ENCODE measurements around the gene B3GALT2. TPM values are rescaled to one million over a fixed set of nuclear protein-coding genes. Genes with fewer than 3 reads are reported as not detected.
A peak's percentile ranks its signal among the peaks of the same experiment; 100 is the strongest.
"Not testable (repeated sequence)": the region's sequence is repeated elsewhere in the genome, so short reads cannot be mapped to it uniquely, and the experiment has no call there.

Gene B3GALT2
- total RNA-seq = 93.9 TPM
- long read RNA-seq, transcript B3GALT2-201 (2 exons, 3,274 nt) = major isoform, 33 of 34 reads
- long read RNA-seq, partial matches to known transcripts = 0 of 34 reads
- long read RNA-seq, other reads (novel, unspliced or antisense) = 1 of 34 reads

DNA sequence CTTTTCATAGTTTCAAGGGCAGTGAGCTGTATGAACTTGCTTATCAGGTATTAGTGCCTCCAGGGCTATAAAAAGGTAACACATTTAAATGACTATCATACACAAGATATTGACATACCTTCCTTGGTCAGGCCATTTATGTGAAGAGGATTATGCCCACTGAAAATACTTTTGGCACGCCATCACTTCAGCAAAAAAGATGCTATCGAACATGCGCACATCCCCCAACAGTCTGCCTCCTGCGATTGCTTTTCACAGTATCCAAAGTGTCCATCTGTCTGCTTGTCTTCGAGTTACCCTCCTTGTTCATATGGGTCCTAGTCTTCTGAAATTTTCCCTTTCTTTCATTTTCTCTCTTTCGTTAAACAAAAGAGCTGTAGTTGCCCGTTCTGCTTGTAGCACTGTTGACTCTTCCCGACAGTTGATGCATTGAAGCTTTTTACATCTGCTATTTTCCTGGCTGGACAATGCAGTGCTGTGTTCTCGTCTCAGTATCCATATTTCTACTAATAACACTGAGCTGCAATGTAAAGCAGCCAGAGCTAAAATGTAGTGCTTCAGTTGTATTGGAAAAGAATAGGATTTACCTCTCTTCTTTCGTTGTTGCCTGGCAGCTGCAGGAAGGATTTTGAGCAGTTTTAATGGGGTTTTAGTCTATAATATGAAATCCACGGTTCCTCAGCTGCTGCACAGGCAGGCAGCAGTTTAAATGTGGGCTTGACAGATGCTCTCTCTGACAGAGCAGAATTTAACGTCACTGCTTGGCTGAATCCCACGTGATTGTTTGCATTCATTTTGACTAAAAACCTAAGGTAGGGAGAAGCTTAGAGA is at the start of gene B3GALT2:
Gene B3GALT2, minus strand, starts transcription at position 713 of the 831 bp plus-strand sequence. CDS start 5,051 bp downstream, outside the sequence.
- DNase-seq (ENCODE audit: missing footprints) (no peak), ATAC-seq (peak; percentile 58)
- intact Hi-C loops (cut with DNase I) = loop anchor here (2.0 to 10.0 kb wide), 6 partner anchors 76 to 1529 kb away; no protein-coding TSS in a partner anchor

DNA sequence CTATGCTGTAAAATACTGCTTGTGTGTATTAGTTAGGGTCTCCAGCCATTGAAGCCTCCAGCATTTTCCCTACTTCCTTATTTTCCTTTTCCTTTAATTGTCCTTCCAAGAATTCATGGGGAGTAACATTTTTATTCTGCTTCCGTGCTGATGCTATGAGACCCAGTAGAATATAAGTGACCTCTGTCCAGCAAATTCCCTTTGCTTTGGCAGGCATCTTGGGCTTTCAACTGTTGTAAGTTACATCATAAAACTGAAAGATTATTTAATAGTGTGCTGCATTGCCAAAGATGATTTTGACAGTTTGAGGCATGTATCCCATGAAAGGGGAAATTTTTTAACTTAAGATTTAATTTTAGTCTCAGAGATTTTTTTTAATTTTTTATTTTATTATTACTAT is 48.1 kb upstream of the B3GALT2 start:
- intact Hi-C loops (cut with DNase I) = no loop called here
- ATAC-seq = no peak
- DNase-seq (ENCODE audit: missing footprints) = no peak

DNA sequence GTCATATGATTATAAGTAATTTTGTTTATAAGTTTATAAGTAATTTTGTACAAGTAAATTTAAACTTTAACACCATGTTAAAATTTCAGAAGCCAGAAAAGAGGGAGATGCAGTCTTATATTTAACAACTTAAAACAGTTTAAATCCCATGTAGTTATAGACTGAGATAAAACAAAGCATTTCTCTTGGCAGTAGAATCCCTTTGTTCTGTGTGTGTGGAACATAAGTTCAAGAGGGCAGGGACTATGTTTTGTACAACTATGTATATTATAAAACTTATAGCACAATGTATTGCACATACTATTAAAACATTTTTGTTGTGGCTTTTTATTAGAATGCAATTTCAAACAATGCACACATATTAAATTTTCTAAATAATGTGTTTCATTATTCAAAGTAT is 44.7 kb upstream of the B3GALT2 start:
- ATAC-seq; DNase-seq (ENCODE audit: missing footprints); intact Hi-C loops (cut with DNase I): not testable (repeated sequence)

DNA sequence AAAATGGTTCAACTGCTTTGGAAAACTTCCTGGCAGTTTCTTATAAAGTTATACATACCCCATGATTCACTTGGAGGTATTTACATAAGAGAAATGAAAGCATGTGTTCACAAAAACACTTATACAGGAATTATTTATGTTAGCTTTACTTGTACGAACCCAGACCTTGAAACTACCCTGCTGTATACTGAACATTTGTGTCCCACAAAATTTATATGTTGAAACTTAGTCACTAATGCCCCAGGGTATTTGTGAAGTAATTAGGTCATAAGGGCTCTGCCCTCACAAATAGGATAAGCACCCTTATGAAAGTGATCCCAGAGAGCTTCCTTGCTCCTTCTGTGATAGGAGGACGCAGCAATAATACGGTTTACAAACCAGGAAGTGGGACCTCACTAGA is 42.7 kb upstream of the B3GALT2 start:
- intact Hi-C loops (cut with DNase I) = no loop called here
- ATAC-seq (no peak), DNase-seq (ENCODE audit: missing footprints) (no peak)

DNA sequence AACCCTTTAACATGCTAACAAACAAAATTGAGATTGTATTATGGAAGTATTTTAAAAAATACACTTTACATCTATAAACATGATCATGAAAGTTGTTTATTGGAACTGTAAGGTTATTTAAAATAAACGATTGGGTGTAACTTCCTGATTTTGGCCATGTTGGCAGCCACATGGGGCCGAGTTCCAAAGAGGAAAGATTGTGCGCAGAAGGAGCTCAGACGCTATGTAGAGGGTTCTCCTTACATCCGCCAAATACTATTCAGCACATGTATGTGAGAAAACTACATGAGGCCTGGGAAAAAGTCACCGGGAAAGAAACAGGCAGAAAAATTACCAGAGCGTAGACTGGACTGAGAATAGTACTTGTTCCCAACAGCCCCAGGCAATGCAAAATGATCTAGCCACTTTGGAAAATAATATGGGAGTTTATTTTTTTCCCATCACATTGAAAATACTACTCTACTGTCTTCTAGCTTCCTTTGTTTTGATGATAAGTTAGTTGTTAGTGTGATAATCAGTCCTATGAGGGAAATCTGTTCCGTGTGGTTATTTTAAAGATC is 35.7 kb upstream of the B3GALT2 start:
- no peak for ATAC-seq
- intact Hi-C loops (cut with DNase I) = no loop called here
- no peak for DNase-seq (ENCODE audit: missing footprints)

DNA sequence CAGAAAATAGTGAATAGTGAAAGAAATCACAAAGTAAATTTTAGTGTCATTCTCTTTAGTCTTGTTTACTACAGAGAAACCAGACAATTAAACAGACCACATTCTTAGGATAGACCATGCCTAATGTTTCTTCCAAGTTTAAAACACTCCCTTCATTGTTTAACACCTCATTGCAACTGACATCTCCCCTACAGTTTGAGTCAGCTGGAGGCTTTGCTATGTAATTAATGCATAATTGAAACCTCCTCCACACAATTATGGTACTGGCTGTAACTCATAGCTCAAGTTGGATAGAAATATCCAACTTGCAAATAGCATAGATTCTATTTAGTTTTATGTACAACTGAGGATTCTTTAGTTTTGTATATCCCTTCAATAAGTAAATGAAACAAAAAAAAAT is 35.2 kb upstream of the B3GALT2 start:
- ATAC-seq (no peak), DNase-seq (ENCODE audit: missing footprints) (no peak)
- intact Hi-C loops (cut with DNase I) = no loop called here

GRCh38 chr1:193219391-193219790 is 33.0 kb upstream of the B3GALT2 start:
- DNase-seq (ENCODE audit: missing footprints) (no peak), ATAC-seq (no peak)
- intact Hi-C loops (cut with DNase I) = no loop called here

DNA sequence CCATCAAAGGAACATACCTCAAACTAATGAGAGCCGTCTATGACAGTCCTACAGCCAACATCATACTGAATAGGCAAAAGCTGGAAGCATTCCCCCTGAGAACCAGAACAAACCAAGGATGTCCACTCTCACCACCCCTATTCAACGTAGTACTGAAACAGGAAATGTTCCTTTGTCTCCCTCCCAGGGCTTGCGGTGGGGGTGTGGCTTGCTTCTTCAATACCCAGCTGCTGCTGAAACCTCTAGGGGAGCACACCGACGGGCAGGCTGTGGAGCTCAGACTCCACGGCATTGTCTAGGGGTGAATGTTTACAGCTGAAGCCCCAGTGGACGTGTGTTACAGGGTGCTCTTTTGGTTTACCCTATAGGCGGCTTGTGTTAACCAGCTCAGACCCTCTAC is 30.5 kb upstream of the B3GALT2 start:
- intact Hi-C loops (cut with DNase I) = no loop called here
- DNase-seq (ENCODE audit: missing footprints) (no peak), ATAC-seq (peak; percentile 37)

- no peak for DNase-seq (ENCODE audit: missing footprints)
- ATAC-seq = no peak
- intact Hi-C loops (cut with DNase I) = no loop called here
These were observed 27.6 kb upstream of the B3GALT2 start for GRCh38 chr1:193213998-193214397.

DNA sequence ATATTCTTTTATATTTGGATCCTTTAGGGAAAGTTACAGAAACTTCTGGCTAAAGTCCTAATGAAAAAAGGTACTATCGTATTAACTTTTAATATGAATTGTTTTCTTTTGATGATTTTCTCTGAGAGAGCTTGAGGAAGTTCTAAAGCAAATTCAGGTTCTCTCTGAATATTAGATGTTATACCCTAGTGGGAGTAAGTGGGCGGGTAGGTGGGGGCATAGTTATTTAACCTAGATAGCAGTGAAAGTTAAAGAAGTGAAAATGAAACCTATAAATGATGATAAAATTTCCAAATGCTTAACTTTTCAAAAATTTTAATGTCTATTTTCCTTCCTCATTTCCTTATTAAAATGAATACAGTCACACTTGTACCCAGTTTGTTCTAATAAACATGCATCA is 26.2 kb upstream of the B3GALT2 start:
- intact Hi-C loops (cut with DNase I) = no loop called here
- no peak for DNase-seq (ENCODE audit: missing footprints)
- ATAC-seq = no peak

DNA sequence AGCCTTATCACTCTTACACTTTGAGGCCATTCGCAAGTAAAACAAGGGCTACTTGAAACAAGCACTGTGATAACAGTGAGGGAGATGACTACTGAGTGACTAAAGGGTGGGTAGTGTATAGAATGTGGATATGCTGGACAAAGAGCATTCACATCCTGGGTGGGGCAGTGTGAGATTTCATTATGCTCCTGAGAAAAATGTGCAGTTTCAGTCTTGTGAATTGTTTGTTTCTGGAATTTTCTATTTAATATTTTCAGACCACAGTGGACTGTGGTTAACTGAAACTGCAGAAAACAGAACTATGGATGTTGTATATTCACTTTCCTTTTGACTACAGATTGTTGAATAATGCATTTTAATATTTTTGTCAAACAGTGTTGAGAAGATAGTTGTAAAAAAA is 25.1 kb upstream of the B3GALT2 start:
- intact Hi-C loops (cut with DNase I) = no loop called here
- ATAC-seq (no peak), DNase-seq (ENCODE audit: missing footprints) (no peak)

DNA sequence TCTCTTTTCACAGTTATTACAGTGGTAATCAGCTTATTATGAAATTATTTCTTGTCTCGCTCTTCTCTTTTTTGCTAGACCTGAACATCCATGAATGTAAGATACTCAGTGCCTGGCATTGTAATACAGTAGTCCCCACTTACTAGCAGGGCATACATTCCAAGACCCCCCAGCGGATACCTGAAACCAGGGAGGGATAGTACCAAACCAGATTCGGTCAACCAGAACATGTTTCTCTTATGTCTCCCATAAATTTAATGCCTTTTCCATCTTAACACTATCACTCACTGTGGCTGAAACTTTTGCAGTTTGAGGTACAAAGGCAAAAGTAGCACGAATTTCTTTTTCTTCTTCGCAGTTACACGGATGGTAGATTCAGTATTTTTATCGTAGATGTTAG is 24.6 kb upstream of the B3GALT2 start:
- no peak for ATAC-seq
- no peak for DNase-seq (ENCODE audit: missing footprints)
- intact Hi-C loops (cut with DNase I) = no loop called here

- no peak for DNase-seq (ENCODE audit: missing footprints)
- intact Hi-C loops (cut with DNase I) = no loop called here
- no peak for ATAC-seq
These were observed 14.6 kb upstream of the B3GALT2 start for GRCh38 chr1:193201021-193201420.

GRCh38 chr1:193199940-193200339 is 13.5 kb upstream of the B3GALT2 start:
- DNase-seq (ENCODE audit: missing footprints) = no peak
- ATAC-seq = no peak
- intact Hi-C loops (cut with DNase I) = no loop called here

DNA sequence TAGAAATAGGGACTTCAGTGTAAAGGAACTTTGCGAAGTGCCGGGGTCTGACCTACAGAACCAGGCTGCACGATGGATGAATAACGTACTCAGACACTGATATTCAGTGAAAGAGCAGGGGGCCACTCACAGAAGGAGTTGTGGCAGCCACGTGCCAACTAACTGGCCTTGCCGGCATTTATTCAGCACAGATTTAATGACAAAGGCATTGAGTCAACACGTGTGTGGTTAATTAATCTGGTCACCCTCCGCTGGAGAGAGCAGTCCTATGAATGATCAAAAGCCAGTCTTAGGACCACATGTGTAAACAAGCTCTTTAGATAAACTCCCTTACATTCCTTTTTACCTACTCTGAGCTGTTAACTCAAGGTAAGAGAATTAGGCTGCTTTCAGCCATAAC is 6.2 kb upstream of the B3GALT2 start:
- ATAC-seq = no peak
- intact Hi-C loops (cut with DNase I) = loop anchor here (5.0 kb wide), 1 partner anchor 165 kb away; no protein-coding TSS in a partner anchor

GRCh38 chr1:193190096-193190744 is 3.8 kb upstream of the B3GALT2 start:
- DNase-seq (ENCODE audit: missing footprints) (no peak), ATAC-seq (no peak)
- intact Hi-C loops (cut with DNase I) = loop anchor here (2.0 to 5.0 kb wide), 2 partner anchors 167 to 763 kb away; no protein-coding TSS in a partner anchor

More for the DNA sequence above, 6.2 kb upstream of the B3GALT2 start:
- DNase-seq (ENCODE audit: missing footprints) = no peak

- DNase-seq (ENCODE audit: missing footprints) = no peak
- intact Hi-C loops (cut with DNase I) = loop anchor here (2.0 to 10.0 kb wide), 7 partner anchors 73 to 1525 kb away; no protein-coding TSS in a partner anchor
- ATAC-seq = peak; percentile 51
These were observed 3.2 kb upstream of the B3GALT2 start for GRCh38 chr1:193189442-193190095.

- not testable (repeated sequence) for ATAC-seq; DNase-seq (ENCODE audit: missing footprints)
- intact Hi-C loops (cut with DNase I) = loop anchor here (5.0 to 10.0 kb wide), 5 partner anchors 73 to 1526 kb away; no protein-coding TSS in a partner anchor
These were observed 2.5 kb upstream of the B3GALT2 start for GRCh38 chr1:193188915-193189314.

DNA sequence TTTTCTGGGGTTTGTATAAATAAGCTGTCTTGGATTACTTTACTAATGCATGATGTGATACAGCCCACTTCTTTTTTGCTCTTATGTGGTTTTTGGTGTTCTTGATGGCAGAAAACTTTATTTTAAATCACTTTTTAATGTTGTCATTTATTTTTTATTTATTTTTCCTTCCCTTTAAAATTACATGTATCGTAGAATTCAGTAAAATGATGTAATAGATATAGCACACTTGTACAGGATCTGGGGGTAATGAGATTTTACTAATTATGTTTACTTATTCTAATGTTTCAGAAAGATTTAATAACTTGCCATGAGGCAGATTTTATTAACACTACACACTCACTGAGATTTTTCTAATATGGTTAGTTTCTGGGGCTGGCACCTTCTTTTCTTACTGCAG is 701 bp upstream of the B3GALT2 start:
- intact Hi-C loops (cut with DNase I) = loop anchor here (2.0 to 10.0 kb wide), 6 partner anchors 75 to 1528 kb away; no protein-coding TSS in a partner anchor
- no peak for ATAC-seq
- no peak for DNase-seq (ENCODE audit: missing footprints)

Measured in Right ventricle myocardium inferior (tissue), 1 donor.